GM23338 (cell line): ENCODE measurements around the gene COA6.

Source experiments
- CREB1 ChIP-seq: fragments of 250-450 bp; sonication (Bioruptor Pico); IDR thresholded peaks from 2 replicates; pipeline ENCODE4 v1.5.0; 2020; ENCODE audit warnings: low read depth, mild to moderate bottlenecking, moderate library complexity
- EZH2 ChIP-seq: fragments of 200-600 bp; sonication (generic); IDR thresholded peaks from one replicate; pipeline ENCODE4 v1.8.0; 2017; ENCODE audit warnings: antibody characterized with exemption, mild to moderate bottlenecking, low read depth; ENCODE audit not compliant: unreplicated experiment
- EZH2phosphoT487 ChIP-seq: fragments of 200-600 bp; sonication (generic); IDR thresholded peaks from one replicate; pipeline ENCODE4 v1.8.1; 2018; ENCODE audit warnings: antibody characterized with exemption; ENCODE audit not compliant: unreplicated experiment
- JUNB ChIP-seq: IDR thresholded peaks from one replicate; pipeline ENCODE4 v1.6.1; 2016; ENCODE audit warnings: antibody characterized with exemption; ENCODE audit not compliant: unreplicated experiment
- NANOG ChIP-seq: IDR thresholded peaks from 2 replicates; pipeline ENCODE4 v1.6.1; 2016; ENCODE audit warnings: antibody characterized with exemption, borderline replicate concordance
- POLR2AphosphoS5 ChIP-seq: IDR thresholded peaks from 2 replicates; pipeline ENCODE4 v1.6.1; 2016; ENCODE audit warnings: antibody characterized with exemption, low read depth
- STAT1 ChIP-seq: IDR thresholded peaks from one replicate; pipeline ENCODE4 v1.6.1; 2016; ENCODE audit warnings: antibody characterized with exemption; ENCODE audit not compliant: unreplicated experiment
- ZNF114 ChIP-seq: fragments of 250-450 bp; sonication (Bioruptor Pico); IDR thresholded peaks from 2 replicates; pipeline ENCODE4 v1.5.0; 2020; ENCODE audit warnings: mild to moderate bottlenecking, moderate library complexity
- TF ChIP-seq, protein P1 (sequence below), 2 experiments: fragments of 200-600 bp in 1 of 2; sonication (generic) in 1 of 2; conservative IDR thresholded peaks; 2 replicates each; pipeline versions ENCODE4 v1.5.1 to v1.6.1; 2016 to 2017; ENCODE audit warnings: antibody characterized with exemption in 2 of 2, low read depth in 2 of 2, mild to moderate bottlenecking in 2 of 2, moderate library complexity in 1 of 2
- TF ChIP-seq, protein P2 (sequence below): IDR thresholded peaks from one replicate; pipeline ENCODE4 v1.6.1; 2018; ENCODE audit warnings: antibody characterized with exemption; ENCODE audit not compliant: unreplicated experiment
- TF ChIP-seq, protein P3 (sequence below): IDR thresholded peaks from 2 replicates; pipeline ENCODE4 v1.6.1; 2016; ENCODE audit warnings: antibody characterized with exemption

DNA sequence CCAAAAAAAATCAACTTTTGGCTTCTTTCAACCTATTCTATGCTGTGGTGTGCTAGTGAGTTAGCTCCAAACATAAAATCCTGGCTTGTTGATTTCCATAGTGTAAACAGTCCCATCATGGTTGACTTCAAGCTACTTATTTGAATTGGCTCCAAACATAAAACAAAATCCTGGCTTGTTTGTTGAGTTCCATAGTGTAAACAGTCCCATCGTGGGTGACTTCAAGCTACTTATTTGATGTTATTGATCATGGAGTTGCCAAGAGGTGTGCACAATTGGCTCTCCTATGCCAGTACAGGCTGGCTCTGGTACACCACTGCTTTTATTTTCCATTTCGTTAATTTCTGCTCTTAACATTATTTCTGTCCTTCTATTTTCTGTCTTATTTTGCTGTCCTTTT lies 1.8 kb upstream of the COA6 start:
- TF ChIP-seq, protein P1, sequence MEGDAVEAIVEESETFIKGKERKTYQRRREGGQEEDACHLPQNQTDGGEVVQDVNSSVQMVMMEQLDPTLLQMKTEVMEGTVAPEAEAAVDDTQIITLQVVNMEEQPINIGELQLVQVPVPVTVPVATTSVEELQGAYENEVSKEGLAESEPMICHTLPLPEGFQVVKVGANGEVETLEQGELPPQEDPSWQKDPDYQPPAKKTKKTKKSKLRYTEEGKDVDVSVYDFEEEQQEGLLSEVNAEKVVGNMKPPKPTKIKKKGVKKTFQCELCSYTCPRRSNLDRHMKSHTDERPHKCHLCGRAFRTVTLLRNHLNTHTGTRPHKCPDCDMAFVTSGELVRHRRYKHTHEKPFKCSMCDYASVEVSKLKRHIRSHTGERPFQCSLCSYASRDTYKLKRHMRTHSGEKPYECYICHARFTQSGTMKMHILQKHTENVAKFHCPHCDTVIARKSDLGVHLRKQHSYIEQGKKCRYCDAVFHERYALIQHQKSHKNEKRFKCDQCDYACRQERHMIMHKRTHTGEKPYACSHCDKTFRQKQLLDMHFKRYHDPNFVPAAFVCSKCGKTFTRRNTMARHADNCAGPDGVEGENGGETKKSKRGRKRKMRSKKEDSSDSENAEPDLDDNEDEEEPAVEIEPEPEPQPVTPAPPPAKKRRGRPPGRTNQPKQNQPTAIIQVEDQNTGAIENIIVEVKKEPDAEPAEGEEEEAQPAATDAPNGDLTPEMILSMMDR (conservative IDR thresholded peaks at IDR 0.05; ENCODE audit: low read depth in 2 of 2) = no peak
- TF ChIP-seq EZH2phosphoT487 (no peak), POLR2AphosphoS5 (no peak), CREB1 (CRISPR knock-in tag) (no peak), JUNB (no peak), EZH2 (no peak), STAT1 (no peak), NANOG (no peak), ZNF114 (CRISPR knock-in tag) (no peak)
- TF ChIP-seq, protein P2, sequence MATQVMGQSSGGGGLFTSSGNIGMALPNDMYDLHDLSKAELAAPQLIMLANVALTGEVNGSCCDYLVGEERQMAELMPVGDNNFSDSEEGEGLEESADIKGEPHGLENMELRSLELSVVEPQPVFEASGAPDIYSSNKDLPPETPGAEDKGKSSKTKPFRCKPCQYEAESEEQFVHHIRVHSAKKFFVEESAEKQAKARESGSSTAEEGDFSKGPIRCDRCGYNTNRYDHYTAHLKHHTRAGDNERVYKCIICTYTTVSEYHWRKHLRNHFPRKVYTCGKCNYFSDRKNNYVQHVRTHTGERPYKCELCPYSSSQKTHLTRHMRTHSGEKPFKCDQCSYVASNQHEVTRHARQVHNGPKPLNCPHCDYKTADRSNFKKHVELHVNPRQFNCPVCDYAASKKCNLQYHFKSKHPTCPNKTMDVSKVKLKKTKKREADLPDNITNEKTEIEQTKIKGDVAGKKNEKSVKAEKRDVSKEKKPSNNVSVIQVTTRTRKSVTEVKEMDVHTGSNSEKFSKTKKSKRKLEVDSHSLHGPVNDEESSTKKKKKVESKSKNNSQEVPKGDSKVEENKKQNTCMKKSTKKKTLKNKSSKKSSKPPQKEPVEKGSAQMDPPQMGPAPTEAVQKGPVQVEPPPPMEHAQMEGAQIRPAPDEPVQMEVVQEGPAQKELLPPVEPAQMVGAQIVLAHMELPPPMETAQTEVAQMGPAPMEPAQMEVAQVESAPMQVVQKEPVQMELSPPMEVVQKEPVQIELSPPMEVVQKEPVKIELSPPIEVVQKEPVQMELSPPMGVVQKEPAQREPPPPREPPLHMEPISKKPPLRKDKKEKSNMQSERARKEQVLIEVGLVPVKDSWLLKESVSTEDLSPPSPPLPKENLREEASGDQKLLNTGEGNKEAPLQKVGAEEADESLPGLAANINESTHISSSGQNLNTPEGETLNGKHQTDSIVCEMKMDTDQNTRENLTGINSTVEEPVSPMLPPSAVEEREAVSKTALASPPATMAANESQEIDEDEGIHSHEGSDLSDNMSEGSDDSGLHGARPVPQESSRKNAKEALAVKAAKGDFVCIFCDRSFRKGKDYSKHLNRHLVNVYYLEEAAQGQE = no peak
- TF ChIP-seq, protein P3, sequence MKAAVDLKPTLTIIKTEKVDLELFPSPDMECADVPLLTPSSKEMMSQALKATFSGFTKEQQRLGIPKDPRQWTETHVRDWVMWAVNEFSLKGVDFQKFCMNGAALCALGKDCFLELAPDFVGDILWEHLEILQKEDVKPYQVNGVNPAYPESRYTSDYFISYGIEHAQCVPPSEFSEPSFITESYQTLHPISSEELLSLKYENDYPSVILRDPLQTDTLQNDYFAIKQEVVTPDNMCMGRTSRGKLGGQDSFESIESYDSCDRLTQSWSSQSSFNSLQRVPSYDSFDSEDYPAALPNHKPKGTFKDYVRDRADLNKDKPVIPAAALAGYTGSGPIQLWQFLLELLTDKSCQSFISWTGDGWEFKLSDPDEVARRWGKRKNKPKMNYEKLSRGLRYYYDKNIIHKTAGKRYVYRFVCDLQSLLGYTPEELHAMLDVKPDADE = no peak
